WERI-Rb-1 (cell line): Measurements from ENCODE around the gene OR51I2.

Experiments used
- DNase-seq: peaks from one replicate; pipeline ENCODE4 v3.0.0-alpha.2; 2020
- H3K27ac ChIP-seq: fragments of 250-450 bp; sonication (Bioruptor Pico); 2 replicates; pipeline ENCODE4 v1.5.1; 2020; ENCODE audit warnings: mild to moderate bottlenecking, moderate library complexity
- H3K27me3 ChIP-seq: fragments of 250-450 bp; sonication (Bioruptor Pico); 2 replicates; pipeline ENCODE4 v1.5.1; 2021; ENCODE audit warnings: mild to moderate bottlenecking, low read depth, moderate library complexity; ENCODE audit not compliant: insufficient read depth, severe bottlenecking
- H3K36me3 ChIP-seq: fragments of 250-450 bp; sonication (Bioruptor Pico); 2 replicates; pipeline ENCODE4 v1.5.1; 2020; ENCODE audit warnings: mild to moderate bottlenecking, moderate library complexity
- H3K4me3 ChIP-seq: 2 replicates; pipeline ENCODE4 v1.5.1; 2011; ENCODE audit warnings: low read depth, mild to moderate bottlenecking, control low read depth, low read length
- H3K9me3 ChIP-seq: fragments of 250-450 bp; sonication (Bioruptor Pico); 2 replicates; pipeline ENCODE4 v1.5.1; 2021; ENCODE audit warnings: mild to moderate bottlenecking, moderate library complexity; ENCODE audit not compliant: severe bottlenecking
- CTCF ChIP-seq: IDR thresholded peaks from 2 replicates; pipeline ENCODE4 v1.5.1; 2011; ENCODE audit warnings: low read depth, mild to moderate bottlenecking, control low read depth, inconsistent platforms, low read length

Gene OR51I2, protein sequence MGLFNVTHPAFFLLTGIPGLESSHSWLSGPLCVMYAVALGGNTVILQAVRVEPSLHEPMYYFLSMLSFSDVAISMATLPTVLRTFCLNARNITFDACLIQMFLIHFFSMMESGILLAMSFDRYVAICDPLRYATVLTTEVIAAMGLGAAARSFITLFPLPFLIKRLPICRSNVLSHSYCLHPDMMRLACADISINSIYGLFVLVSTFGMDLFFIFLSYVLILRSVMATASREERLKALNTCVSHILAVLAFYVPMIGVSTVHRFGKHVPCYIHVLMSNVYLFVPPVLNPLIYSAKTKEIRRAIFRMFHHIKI

DNA sequence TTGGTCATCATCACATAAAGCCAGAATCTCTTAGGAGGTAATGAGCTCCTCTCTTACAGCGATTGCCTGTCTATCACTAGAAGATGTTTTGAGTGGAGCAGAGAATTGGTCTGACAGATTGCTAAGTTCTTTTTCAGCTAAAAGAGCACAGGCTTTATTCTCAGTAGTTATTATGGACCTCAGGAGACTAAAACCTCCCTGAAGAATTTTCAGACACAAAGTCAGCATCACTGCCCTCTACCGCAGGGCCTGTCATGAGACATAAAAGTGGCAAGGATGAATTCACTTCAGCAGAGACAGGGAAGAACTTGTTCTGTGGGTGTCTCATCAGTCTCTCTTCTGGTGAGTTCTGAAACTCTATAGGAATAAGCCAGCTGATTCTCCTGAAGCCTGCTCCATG lies at the start of gene OR51I2:
TSS of gene OR51I2 (plus strand) at position 301 of the 400 bp plus-strand sequence. CDS start 4,166 bp downstream, outside the sequence.
- no peak for DNase-seq
- no peak within 1 kb of the TSS for H3K4me3 ChIP-seq
- H3K27me3 ChIP-seq, result peaks cover 60% of the 10 kb centered on the region
- H3K9me3 ChIP-seq, result no peaks in the 10 kb centered on the region
- H3K27ac ChIP-seq, result no peak within 1 kb of the TSS
- H3K36me3 ChIP-seq, result no peaks in the 10 kb centered on the region
- TF ChIP-seq CTCF, result no peak

DNA sequence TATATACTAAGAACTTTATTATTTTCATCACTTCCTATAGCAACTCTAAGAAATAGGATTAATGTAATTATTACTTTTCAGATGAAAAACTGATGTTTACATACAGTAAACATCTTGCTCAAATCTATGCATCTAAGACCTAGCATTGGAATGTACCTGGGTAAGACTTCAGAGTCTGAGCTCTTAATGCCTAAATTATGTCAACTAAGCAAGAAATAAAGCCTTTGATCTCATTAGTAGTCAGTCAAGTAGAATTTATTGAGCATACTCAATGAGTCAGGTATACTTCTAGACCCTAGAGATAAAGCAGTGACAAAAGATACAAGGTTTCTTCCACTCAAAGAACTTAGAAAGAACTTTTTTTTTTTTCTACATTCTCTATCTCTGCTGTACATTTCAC lies 44.0 kb upstream of the OR51I2 start:
- TF ChIP-seq CTCF, result no peak
- H3K27me3 ChIP-seq, result peaks cover 65% of the 10 kb centered on the region
- no peak for DNase-seq
- no peak overlapping the region for H3K4me3 ChIP-seq
- no peaks in the 10 kb centered on the region for H3K36me3 ChIP-seq
- no peaks in the 10 kb centered on the region for H3K9me3 ChIP-seq
- no peak overlapping the region for H3K27ac ChIP-seq

DNA sequence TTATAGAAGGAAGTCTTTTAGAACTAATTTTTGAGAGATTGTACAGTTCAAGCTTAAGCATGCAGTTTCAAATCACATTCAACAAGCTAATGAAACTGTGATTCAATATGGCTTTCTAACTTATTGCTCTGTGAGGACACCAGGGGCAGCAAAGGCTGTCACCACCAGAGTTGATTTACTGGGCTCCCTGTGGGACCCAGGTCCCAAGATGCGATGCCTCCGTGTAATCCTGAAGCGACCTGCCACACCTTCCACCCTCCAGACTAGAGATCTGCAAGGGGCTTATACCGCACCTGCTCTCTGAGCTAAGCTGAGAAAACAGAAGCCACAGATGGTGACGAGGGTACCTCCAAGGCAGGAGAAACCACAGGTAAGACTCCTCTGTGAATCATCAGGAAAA lies 28.1 kb upstream of the OR51I2 start:
- H3K4me3 ChIP-seq, result no peak overlapping the region
- no peaks in the 10 kb centered on the region for H3K36me3 ChIP-seq
- H3K27ac ChIP-seq, result no peak overlapping the region
- peaks cover 39% of the 10 kb centered on the region for H3K27me3 ChIP-seq
- H3K9me3 ChIP-seq, result no peaks in the 10 kb centered on the region
- 0 out of 2 replicates have a peak, but pooled peaks have one; percentile 13 for TF ChIP-seq CTCF
- DNase-seq, result peak; percentile 56

- Histone ChIP-seq H3K27me3 (peaks cover 45% of the 10 kb centered on the region), H3K4me3 (no peak within 1 kb of the TSS), H3K36me3 (no peaks in the 10 kb centered on the region), H3K27ac (no peak within 1 kb of the TSS), H3K9me3 (no peaks in the 10 kb centered on the region)
- no peak for DNase-seq
- no peak for TF ChIP-seq CTCF
Measured at GRCh38 chr11:5421811-5422210, 27.3 kb upstream of the OR51I2 start, which contains the start of gene OR51Q1. Gene OR51Q1, plus strand, starts transcription at chr11:5422111. Its CDS starts 90 bp downstream, at chr11:5422201.

- Histone ChIP-seq H3K4me3 (no peak overlapping the region), H3K9me3 (no peaks in the 10 kb centered on the region), H3K27ac (no peak overlapping the region), H3K27me3 (peaks cover 51% of the 10 kb centered on the region), H3K36me3 (no peaks in the 10 kb centered on the region)
- DNase-seq, result no peak
- no peak for TF ChIP-seq CTCF
Measured at GRCh38 chr11:5423131-5423530, 26.0 kb upstream of the OR51I2 start.

DNA sequence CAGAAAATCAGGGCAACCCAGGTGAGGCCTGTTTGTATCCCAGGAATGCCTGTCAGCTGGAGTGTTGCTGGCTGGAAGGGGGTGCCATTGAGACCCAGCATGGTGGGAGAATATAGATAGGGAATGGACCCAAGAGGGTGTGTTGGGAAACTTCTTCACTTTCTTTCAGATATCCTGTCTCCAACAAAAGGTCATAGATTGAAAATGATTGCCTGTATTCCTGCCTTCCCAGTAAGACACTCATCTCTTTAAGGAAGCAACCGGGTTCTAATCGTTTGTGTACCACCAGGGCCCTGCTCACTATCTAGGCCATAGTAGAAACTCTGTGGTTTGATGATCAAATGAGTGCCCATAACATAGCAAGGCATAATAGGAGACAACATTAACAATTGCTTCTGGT lies 7.7 kb upstream of the OR51I2 start, which contains the start of gene OR51I1:
TSS of gene OR51I1 (minus strand) at position 101 of the 400 bp plus-strand sequence. CDS start at position 101, 0 bp downstream.
- TF ChIP-seq CTCF, result no peak
- Histone ChIP-seq H3K9me3 (no peaks in the 10 kb centered on the region), H3K4me3 (no peak within 1 kb of the TSS), H3K27me3 (peaks cover 70% of the 10 kb centered on the region), H3K27ac (no peak within 1 kb of the TSS), H3K36me3 (no peaks in the 10 kb centered on the region)
- no peak for DNase-seq
